Stimulated activated CD8-positive, alpha-beta memory T cell treated with anti-CD3 and anti-CD28 coated beads, Interleukin-7, amount 100 ng/mL, for 1 hour (primary cell): ENCODE data around the gene SLC19A1.

Experiments
- DNase-seq, 2 donors: peaks; one replicate each; pipeline ENCODE4 v3.0.0-alpha.2; 2020; ENCODE audit warnings: low read depth in 2 of 2

Gene SLC19A1

DNA sequence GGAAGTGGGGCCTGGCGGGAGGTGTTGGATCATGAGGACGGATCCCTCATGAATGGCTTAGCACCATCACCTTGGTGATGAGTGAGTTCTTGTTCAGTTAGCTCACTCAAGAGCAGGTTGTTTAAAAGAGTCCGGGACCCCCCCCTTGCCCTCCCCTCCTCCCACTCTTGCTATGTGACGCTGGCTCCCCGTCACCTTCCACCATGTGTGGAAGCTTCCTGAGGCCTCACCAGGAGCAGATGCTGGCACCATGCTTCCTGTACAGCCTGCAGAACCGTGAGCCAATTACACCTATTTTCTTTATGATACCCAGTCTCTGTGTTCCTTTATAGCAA is 3.0 kb upstream of the SLC19A1 start:
- DNase-seq, result no peak

DNA sequence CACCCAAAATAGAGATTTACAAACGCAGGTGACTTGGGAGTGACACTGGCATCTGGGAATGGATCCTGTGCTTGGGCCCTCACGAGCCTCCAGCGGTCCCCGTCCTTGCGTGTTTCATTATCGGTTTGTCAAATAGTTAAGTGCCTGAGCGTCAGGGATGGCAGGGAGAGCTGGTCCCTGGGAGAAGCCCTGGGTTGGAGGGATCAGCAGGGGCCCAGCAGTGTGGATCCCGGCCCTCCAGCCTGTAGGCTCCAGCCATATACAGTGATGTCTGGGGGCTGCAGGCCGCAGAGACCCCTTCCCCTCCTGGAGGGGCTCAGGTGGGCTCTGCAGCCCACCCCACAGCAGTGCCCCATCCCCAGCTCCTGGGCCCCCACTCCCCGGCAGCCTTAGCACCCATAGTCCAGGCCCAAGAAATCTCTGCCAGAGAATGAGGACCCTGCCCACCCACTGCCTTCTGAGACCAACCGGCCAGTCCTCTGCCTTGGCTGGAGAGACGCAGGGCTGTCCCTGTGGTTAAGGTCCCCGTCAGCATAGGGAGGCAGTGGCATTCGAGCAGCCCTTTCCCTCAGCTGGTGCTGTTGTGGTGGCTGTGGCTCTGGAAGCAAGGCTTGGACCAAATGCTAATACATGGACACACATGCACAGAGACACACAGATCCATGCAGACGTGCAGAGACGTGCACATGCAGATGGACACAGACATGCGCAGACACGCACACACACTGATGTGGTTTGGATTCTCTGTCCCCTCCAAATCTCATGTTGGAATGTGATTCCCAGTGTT is 2.4 kb upstream of the SLC19A1 start:
- DNase-seq, result no peak

DNA sequence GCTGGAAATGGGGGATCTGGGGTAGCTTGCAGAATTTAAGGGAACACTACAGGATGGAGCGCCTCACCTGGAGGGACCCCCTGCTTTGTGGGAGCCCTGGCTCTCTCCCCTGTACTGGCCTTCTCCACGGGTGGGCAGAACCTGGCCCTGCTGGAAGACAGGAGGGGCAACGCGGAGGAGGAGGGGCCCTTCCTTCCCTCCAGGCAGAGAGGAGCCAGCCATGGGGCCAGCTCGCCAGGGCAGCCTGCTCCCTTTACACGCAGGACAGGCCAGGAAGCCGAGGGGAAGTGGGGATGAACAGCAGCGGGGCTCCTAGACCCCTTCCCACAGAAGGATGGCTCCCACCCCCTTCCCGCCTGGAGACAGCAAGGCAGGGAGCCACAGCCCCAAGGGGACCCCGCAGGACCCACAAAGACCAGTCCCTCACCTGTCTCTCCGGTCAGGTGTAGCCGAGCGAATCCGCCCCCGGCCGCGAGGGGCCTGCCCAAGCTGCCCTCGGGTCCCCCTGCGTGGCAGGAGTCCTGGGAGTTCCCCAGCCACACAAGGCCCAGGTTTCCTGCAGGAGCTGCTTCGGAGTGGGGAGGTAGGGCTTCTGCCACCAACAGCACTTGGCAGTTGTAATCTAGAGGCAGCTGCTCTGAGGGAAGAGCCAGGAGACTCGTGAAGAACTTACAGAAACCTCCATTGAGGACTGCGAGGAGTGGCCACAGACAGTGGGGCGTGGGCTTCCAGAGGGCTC is 1.6 kb upstream of the SLC19A1 start:
- no peak for DNase-seq

DNA sequence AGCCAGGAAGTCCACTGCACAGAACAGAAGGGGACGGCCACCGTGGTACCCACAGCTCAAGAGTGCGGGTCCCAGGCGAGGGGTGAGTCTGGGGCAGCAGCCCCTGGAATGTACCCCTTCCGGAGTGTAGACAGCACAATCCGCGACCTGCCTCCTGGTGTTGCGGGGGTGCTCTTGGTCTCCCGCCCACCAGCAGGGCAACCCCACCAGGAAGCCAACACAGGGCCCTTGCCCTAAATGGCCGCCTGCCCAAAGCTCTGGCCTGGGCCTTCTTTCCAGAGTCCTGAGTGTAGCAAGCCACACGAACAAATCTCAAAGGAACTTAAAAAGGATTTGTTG is 1.1 kb upstream of the SLC19A1 start:
- no peak for DNase-seq

DNA sequence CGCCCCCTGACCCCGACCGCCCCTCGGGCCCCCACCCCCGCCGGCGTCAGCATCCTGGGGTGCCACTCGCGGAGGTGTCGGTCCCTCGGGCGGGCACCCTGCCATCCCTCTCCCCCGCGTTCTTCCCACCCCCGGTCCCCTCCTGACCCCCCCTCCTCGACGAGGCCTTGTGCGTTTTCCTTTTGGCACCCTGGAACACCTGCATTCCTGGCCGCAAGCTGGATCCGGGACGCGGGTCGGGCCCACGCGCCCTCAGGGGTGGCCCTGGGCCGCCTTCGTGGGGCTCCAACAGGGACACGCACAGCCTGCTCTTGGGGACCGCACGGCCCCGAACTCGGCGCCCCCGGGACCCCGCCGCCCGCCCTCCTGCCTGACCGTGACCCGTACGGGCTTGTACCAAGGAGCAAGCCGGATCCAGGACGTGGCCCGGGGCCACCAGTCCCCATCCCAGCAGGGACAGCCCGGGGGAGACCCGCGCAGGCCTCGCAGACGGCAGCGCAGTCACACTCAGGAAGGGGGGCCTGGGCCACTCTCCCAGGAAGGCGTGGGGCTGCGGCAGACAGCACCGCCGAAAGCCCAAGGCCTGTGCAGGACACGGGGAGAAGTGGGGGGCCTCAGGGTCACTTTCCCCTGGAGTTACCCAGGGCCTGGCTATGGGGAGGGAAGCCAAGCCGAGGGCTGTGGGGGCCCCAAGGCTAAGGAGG is 579 bp upstream of the SLC19A1 start:
- DNase-seq, result no peak

DNA sequence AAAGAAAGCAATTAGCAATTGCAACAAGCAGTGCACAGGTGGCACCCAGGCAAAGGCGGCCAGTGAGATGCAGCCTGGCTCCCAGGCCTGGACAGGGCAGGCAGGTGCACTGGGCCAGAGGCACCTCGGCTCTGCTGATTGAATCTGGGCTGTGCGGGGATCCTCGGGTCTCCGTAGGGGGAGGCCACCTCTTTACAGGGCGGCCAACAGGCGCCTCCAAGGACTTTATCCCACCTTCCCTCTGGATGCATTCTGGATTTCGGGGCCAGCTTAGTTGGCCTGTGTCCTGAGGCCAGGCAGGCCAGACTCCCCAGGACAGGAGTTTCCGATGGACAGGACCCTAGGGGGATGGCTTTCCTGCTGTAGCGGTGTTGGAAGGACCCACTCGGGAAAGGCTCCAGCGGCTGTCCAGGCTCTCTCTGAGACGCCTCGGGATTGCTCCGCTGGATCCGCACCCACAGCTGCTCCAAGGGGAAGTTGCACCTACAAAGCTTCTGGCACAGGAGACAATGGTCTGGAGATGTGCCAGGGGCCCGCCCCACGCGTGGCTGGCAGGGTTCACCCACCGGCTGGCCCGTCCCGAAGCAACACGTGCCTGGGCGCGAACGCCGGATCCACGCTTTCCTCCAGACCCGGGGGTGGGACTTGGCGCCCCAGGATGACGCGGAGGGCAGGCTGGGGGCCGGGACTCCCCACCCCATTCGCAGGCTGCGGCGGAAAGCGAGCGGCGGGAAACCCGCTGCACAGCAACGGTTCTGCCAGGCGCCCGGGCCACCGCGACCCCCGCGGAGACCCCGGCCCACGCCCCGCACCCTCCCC is 810 bp downstream of the SLC19A1 start:
- peak; percentile 20 to 36 for DNase-seq

DNA sequence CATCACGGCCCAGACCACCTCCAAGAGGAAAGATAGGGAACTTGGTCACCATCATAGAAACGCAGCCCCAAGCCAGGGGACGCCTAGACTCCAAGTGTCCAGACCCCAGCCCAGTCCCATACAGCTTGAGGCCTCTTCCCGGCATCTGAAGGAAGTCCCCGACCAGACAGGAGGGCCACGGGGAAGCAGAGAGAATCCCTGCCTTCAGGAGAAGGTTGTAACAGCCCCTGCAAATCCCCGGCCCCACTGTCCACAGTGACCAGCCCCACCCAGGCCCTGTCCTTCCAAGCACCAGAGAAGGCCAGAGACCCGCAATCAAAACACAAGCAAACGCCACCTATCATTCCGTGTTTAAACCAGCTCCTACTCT is 1.7 kb downstream of the SLC19A1 start:
- no peak for DNase-seq

DNA sequence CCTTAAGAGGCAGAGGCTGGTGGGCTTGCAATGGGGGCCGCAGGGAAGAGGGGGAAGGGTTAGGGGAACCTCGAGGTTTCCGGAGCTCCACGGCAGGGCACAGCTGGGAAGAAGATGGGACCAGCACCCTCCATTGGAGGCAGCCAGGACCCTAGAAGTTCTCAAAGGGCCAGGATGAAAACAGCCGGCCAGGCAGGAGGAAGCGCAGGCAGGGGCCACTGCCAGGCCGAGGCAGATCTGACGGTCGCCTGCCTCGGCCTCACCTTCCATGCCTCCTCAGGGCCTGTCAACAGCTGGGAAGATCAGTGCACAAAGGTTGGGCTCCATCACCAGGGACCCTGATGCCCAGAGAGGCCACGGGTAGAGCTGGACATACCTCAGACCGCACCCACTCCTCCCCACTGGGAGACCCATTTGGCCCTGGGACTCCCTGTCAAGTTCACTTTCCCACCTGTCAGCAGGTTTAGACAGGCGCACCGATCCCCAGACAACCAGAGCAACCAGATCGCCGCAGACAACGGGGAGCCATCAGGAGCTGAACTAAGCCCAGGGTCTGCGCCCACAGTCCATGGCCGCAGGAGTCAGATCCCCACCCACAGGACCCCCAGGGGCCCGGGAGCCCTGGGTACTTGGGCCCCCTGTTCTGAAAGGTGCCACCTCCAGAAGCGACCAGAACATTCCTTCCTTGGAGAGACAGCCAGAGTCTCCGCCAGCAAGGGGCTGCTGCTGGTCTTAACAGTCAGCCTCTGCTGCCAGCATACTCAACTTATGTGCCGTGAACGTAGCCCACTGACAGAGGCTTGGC is 2.2 kb downstream of the SLC19A1 start:
- no peak for DNase-seq

GRCh38 chr21:45539046-45539795 is 3.0 kb downstream of the SLC19A1 start:
- DNase-seq, result no peak

DNA sequence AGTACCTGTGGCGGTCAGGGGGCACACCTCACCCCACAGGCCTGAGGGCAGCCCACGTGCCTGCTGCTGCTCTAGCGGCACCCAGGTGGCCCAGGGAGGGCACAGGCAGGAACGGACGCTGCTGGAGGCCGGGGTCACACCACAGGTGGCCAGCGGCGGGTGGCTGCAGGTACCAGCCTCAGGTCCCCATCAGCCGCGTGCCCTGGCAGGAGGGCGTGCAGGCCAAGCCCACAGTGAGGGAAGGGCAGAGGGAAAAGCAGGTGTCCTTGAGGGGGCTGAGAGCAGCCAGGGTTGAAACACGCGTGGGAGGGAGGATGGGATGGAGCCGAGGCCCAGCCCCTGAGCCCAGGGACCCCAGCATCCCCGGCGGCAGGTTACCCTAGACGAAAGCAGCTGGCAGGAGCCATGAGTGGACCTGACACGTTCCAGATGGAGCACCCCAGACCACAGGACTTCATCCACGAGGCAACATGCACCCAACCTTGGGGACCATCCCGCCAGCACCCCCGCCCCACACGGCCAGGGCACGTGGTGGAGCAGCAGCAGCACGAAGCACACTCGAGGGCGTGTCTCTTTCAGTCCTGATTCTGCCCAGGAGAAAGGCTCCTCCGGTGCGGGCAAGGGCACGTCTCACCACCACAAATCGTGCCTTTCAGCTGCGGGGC is 3.7 kb downstream of the SLC19A1 start:
- DNase-seq, result no peak

DNA sequence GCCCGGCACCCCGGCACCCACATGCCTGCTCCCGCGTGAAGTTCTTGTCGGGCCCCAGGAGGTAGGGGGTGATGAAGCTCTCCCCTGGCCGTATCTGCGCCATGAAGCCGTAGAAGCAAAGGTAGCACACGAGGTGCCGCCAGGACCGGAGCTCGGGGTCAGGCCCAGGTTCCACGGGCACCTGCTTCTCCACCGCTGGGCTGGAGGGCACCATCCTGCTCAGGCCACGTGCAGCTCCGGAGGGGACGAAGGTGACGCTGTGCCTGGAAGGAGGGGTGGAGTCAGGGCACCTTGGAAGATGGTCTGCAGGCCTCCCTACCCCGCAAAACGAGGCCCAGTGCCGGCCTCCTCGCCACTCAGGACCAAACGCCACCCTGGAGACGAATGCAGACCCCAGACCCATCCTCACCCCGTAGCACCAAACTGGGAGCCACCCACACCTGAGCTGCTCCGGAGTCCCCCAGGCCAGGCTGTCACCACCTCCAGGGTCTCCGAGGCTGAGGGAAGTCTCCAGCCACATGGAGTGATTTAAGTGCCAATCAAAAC is 4.4 kb downstream of the SLC19A1 start:
- no peak for DNase-seq

DNA sequence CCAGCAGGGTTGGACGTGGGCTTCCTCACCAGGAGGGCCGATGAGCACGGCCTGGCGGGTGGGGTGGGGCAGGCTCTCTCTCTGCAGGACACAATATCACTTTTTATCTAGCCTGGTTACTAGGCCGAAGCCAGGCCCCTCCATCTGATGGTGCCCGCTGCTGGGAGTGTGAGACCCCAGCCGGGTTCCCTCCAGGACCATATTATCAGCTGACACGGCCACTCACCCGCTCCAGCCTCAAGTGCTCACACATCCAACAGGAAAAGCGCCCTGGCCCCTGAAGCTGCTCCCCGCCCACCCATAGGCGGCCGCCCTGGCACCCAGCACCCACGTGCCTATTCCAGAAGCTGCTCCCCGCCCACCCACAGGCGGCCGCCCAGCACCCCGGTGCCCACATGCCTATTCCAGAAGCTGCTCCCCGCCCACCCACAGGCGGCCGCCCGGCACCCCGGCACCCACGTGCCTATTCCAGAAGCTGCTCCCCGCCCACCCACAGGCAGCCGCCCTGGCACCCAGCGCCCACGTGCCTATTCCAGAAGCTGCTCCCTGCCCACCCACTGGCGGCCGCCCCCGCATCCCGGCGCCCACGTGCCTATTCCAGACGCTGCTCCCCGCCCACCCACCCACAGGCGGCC is 5.0 kb downstream of the SLC19A1 start:
- DNase-seq, result no peak

- DNase-seq, result no peak
These were observed 5.7 kb downstream of the SLC19A1 start for GRCh38 chr21:45536301-45537081.

DNA sequence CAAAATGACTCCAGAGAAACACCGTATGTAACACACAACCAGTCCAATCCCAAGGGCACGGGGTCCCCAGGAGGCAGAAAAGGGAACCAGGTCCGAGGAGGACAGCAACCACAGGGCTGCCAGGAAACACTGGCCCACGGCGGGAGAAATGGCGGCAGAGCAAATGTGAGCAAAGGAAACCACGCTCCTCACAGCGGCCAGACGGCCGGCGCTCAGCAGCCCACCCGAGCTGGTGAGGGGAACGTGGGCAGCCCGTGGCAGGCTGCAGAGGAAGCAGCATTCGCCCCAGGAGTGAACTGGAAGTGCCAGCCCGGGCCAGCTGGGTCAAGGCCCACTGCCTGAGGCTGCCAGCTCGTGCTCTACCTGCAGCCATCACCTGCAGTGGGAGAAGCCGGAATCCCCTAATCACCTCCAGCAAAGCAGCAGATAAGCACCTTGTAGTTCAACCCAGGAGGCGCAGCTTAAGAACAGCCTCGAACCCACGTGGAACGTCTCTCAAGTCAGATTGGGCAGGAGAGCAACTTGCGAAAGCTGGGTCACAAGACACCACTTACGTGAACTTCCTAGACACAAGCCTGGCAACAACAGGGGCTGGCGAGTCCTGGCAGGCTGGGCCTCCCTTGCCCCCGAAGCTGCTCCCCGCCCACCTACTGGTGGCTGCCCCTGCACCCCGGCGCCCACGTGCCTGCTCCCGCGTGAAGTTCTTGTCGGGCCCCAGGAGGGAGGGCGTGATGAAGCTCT is 6.7 kb downstream of the SLC19A1 start:
- DNase-seq, result no peak

DNA sequence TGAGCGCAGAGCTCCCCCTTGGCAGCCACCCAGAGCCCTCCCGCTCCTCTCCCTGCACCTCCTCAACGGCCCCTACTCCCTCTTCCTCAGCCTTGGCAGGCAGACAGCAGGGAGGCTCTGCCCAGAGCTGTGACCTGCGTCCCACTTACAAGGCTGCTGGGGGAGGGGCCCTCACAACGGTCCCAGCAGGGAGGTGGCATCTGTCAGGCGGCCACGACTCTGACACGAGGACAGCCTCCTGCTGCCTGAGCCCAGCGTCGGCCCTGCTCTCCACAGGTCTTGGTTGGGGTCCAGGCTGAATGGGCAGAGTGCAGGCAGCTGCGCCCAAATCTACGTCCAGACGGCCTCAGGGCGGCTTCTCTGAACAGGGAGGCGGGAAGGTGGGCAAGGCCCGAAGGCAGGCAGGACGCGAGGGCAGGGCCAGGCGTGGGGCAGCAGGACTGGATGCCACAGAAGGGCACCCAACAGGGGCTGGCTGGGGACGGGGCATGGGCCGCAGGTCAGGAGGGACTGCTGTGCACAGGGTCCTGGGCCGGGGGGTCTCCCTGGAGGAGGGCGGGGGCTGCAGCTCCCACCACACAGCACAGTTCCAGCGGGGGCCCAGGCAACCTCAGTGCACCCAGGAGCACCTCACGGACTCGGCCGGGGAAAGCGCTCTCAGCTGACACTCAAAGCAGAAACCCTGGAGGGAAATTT is 7.5 kb downstream of the SLC19A1 start:
- DNase-seq, result no peak

GRCh38 chr21:45533846-45534635 is 8.2 kb downstream of the SLC19A1 start:
- DNase-seq, result no peak
